HG03139 (cell line): ENCODE results near the gene GGTA1.

ENCODE experiments used
- ATAC-seq: cut with Tn5 transposase; IDR thresholded peaks from one replicate; pipeline ENCODE4 v1.9.1; 2021; ENCODE audit not compliant: unreplicated experiment

Gene GGTA1

DNA sequence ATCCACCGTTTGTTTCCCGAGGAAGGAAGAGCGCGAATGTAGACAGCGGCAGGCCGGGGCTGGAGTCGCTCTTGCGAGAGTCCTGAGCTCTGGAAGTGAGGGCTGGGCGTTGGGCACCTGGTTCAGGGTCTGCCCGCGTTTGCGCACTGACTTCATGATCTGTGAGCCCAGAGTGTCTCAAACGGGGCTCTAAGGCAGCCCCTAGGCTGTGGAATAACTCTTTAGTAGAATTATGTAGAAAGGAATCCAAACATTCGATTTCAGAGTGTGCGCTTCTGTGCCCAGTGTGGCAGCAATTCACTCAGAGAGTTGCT, 478 bp upstream of the GGTA1 start:
- ATAC-seq, result no peak

DNA sequence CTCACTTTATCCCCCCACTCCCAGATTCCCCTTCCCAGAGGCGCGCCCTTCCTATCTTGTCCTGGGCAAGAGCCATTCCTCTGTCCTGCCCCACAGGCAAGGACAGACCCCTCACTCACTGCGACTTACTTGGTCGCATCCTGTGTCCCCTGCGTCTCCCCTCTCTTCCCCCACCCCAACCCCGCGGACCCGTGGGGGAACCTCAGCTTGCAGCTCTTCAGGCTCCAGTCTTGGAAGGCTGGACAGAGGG, 542 bp downstream of the GGTA1 start:
- no peak for ATAC-seq

DNA sequence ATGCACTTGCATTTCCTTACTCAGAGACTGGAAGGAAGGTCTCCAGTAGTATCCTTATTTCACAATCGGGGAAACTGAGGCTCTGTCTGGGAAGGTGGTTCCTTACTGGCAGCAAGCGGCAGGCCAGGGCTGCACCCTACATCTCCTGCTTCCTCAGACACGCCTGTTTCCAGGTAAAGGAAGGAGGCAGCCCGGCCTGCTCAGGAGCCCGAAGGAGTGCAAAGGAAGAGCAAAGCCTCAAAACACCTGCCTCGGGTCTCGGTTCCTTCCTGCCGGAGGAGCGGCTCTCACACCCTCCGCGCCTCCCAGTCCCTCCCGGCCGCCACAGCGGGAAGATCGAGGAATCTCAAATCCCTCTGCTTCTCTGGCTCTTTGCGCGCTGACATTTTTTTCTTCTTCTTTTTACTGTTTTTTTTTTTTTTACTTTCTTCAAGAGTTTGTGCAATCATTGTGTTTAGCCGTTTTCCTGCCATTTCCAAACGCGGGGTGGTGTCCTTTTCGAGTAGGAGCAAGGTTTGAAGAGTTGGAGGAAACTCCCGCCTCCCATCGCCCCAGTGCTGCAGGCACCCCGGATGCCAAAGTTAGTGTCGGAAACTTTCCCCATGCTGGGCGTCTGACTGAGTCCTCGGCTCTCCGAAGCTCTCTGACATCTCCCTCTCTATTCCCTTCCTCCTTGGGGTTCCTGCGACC, 1.0 kb downstream of the GGTA1 start:
- ATAC-seq, result no peak

- peak; percentile 72 for ATAC-seq
These were observed 1.5 kb downstream of the GGTA1 start for GRCh38 chr9:121498150-121498486.

- no peak for ATAC-seq
These were observed 3.7 kb downstream of the GGTA1 start for GRCh38 chr9:121495976-121496375.

DNA sequence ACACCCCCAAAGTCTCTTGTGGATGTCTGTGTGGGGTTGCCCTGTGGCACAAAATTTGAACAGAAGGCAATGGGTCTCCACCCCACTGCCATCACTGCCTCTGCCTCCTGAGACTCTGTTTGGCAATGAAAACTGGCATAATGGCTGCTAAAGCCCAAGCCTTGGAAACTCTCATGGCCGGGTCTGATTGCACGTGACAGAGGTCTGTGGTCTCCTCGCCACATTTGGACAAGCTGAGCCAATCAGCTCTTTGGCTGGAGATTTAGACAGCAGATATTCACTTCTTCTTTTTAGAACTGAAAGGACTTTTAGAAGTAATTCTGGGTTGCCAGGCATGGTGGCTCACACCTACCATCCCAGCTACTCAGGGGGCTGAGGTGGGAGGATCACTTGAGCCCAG, 5.5 kb downstream of the GGTA1 start:
- ATAC-seq, result no peak

- no peak for ATAC-seq
These were observed 8.5 kb downstream of the GGTA1 start for GRCh38 chr9:121491111-121491510.

- no peak for ATAC-seq
These were observed 10.3 kb downstream of the GGTA1 start for GRCh38 chr9:121489344-121489743.

DNA sequence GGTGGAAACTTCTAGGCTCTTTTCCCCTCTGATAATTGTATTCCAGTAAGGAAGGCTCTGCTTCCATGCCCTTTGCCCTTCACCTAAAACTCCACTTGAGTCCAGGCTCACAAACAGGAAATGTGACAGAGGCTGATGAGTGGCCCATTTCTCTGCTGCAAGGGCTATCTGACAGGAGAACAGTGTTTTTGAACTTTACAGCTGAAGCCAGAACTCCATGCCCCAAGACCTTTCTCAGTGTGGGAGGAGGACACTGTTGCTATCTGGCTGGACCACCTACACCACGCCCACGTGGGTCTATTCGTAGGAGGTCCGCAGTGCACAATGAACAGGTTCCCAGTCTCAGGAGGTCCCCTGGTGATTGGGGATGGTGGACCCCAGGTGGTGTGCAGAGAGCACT, 13.6 kb downstream of the GGTA1 start:
- ATAC-seq, result no peak

- ATAC-seq, result no peak
These were observed 14.0 kb downstream of the GGTA1 start for GRCh38 chr9:121485623-121486022.

DNA sequence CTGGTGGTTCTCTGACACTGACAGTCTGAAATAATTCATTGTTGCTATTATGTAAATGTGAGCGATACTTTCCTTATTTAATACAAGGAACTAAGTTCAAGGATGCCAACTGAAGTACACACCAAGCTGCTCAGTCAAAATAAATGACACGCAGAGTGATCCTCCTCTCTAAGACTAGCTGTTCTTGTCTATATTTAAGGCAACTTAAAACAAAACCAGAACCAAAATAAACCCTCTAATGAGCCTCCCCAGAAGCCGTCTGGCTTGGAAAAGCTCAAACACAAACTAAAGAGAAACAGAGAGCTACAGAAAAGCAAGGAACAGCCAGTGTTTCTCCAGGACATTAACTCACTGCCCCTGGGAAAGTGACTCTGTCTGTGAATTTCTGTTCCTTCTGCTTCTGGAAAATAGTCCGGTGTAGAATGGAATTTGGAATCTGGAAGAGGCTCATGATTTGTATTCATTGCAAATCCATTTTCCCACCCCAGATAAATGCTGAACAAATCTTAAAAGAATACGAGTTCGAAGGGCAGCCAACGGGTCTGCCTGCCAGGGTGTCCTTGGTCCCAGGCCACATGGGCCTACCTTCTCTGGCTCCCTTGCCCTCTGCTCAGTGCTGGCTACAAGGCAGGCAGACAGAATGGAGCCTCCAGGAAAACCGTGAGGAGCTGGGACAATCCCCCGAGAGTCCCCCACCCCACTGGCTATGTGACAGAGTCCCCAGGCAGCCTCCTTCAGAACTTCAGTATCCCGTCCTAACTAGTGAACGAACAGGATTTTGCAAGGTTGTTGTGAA, 14.8 kb downstream of the GGTA1 start:
- no peak for ATAC-seq

- ATAC-seq, result no peak
These were observed 16.1 kb downstream of the GGTA1 start for GRCh38 chr9:121483473-121484031.

DNA sequence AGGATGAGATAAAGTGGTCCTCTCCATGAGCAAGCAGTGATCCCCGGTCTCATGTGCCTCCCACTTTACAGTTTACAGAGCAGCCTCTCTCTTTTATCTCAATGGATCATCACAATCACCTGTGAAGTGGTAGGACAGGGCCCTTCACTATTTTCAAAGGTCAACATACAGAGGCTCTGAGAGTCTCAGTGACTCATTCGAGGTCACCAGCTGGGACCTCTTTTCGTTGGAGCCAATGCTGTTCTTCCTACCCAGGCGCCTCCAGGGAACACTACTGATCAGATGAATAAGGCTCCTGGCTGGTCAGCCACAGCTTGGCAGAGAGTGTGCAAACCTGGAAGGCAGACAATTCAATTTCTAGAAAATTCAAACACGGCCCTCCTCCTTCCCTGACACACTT, 16.6 kb downstream of the GGTA1 start:
- no peak for ATAC-seq

DNA sequence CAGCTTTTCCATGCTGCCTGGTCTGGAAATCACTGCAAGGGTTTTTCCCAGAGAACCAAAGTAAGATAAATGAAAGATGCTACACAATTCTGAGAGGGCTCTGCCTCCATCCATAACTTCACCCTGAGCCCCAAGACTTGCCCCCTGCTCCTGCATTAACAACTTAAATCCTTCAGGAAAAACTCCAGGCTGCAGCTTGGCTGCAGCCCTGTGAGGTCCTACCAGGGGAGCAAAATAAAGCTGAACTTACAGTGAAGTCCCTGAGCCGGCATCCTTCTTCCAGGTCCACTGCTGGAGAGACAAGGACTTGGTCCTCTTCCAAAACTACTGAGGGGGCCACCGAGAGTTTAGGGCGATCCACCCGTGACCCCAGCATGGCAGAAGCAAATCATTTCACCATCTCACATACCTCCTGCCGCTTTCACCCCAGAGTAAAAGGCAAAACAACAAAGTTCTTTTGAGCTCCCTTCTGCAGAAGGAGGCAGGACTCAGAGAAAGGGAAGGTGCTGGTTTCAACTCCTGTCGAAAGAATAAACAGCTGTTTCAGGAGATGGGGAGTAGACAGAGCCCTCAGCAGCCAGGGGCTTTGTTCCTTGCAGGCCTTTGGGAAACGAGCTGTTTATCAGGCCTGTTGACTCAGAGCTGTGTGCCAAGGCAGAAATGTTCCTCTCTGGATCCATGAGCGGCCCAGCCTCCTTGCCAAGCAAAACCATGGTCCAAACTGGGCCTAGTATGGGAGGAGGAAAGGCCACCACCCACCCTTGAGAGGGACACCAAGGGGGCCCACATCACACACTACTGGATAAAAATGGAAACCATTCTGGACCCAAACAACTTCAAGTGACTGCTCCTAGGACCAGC, 20.6 kb downstream of the GGTA1 start:
- no peak for ATAC-seq

DNA sequence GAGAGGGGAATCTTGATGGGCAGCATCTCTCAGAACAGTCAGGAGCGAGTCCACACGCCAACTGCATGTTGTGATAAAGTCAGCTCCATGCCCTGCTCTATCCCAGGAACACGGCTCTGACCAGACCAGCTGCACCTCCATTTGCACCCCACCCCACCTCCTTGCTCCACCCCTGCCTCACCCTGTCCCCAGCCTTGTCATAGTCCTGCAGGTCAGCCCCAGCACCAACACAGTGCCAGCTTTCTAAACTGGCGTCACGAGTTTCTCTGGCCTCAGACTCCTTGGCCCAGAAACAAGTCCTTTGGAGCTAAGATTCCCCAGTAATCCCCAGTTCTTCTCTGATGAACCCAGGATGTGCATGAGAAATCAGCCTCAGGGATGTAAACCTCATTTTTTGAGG, 23.5 kb downstream of the GGTA1 start:
- ATAC-seq, result no peak

DNA sequence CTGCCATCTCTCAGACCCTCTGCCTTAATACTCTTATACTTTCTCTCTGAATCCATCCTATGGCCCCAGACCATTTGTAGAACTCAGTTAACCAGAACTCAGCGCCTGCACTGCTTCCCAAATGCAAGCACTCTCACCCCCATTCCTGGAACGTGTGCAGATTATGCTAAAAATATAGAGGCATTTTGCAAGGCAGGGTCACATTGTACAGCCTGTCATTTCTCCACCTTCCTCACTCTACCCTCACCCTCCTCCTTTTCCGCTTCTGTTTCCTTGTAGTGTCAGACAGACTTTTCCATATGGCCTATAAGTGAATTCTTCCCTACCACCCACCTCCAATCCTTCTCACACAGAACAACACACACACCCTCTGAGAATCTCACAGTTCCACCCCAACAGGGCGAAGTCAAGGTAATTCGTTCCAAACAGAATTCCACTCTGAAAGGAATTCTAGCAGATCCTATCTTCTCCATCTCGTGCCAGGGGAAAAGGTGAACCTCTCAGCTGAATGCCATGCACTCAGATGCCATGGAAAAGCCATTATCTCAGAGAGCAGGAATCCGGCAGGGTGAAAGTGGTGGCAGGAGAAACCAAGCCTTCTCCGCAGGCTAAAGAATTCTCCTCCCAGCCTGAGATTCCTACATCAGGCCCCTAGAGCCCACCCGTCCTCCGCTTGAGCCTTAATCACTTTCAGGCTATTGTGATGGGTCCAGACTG, 25.3 kb downstream of the GGTA1 start:
- no peak for ATAC-seq

- ATAC-seq, result no peak
These were observed 26.4 kb downstream of the GGTA1 start for GRCh38 chr9:121473229-121473628.

DNA sequence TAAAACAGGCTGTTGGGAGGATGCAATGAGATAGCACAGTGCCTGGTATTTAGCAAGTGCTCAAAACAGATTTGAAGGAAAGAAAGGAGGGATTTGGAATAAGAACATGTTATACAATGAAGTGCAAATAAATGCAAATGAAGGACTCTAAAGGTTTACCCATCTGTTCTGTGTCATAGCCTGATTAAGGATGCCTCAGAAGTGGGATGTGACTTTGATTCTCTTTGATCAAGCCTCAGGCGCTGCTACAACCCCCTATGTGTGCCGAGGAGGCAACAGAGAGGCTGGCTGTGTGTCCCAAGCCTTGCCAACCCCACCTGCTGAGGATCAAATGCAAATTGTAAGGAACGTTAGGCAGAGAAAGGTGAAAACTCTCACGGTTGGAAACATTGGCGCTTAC, 27.2 kb downstream of the GGTA1 start:
- no peak for ATAC-seq

DNA sequence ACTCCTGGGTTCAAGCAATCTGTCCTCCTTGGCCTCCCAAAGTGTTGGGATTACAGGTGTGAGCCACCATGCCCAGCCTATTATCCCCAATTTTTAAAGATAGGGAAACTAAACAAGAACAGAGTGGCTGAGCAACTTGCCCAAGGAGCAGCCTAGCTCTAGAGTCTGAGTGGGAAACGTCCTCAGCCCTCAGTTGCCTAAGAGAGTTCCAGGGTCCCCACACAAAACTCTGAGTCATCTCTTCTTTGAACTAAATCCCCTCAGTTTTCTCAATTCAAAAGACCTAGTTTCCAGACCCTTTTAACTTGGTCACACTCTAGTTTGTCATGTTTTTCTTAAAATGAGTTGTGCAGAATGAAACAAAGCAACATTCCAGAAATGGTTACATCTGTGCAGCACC, 33.5 kb downstream of the GGTA1 start:
- no peak for ATAC-seq

- no peak for ATAC-seq
These were observed 34.7 kb downstream of the GGTA1 start for GRCh38 chr9:121464968-121465367.

DNA sequence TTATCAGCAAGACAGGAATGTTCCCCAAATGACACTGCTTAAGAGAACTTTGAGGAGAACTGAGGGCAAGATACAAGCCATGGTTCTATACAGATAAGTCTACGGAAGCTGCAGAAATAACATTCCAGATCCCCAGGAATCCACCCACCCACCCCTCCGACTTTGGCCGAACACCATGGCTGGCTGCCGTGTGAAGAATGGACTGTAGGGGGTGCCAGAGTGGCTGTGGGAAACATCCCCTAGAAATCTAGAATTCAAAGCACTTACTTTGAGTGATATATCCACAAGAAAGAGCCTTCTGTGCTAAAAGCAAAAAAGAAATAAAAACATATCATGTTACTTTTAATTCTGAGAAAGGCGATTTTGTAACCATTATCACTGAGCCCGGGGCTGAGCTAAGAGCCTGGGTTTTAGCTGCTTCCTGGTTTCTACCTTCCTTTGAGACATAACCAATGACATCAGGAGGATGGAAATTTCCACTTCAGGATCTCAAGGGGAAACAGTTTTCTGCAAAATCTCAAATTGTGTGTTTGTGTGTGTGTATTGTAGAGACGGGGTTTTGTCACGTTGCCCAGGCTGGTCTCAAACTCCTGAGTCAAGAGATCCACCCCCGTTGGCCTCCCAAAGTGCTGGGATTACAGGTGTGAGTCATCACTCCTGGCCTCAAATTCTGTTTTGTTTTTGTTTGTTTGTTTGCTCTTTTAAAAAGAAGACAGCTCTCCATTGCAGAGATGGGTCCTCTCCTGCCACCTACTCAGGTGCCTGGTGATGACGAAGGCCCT, 36.4 kb downstream of the GGTA1 start:
- ATAC-seq, result no peak
